HG03045 (cell line): Measurements from ENCODE around the gene MT1G.
"Not testable (repeated sequence)": the region's sequence is repeated elsewhere in the genome, so short reads cannot be mapped to it uniquely, and the experiment has no call there.

Experiments used
- ATAC-seq: cut with Tn5 transposase; IDR thresholded peaks from one replicate; pipeline ENCODE4 v1.9.1; 2021; ENCODE audit warnings: mild to moderate bottlenecking, moderate library complexity; ENCODE audit not compliant: unreplicated experiment

Gene MT1G

DNA sequence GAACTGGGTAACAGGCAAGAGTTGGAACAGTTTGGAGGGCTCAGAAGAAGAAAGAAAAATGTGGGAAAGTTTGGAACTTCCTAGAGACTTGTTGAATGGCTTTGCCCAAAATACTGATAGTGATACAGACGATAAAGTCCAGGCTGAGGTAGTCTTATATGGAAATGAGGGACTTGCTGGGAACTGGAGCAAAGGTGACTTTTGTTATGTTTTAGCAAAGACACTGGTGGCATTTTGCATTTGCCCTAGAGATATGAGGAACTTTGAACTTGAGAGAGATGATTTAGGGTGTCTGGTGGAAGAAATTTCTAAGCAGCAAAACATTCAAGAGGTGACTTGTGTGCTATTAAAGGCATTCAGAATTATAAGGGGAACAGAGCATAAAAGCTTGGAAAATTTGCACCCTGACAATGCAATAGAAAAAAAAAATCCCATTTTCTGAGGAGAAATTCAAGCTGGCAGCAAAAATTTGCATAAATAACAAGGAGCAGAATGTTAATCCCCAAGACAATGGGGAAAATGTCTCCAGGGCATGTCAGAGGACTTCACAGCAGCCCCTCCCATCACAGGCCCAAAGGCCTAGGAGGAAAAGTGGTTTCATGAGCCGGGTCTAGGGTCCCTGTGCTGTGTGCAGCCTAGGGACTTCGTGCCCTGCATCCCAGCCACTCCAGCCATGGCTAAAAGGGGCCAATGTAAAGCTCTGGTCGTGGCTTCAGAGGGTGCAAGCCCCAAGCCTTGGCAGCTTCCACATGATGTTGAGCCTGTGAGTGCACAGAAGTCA lies 46.0 kb downstream of the MT1G start:
- ATAC-seq, result not testable (repeated sequence)

DNA sequence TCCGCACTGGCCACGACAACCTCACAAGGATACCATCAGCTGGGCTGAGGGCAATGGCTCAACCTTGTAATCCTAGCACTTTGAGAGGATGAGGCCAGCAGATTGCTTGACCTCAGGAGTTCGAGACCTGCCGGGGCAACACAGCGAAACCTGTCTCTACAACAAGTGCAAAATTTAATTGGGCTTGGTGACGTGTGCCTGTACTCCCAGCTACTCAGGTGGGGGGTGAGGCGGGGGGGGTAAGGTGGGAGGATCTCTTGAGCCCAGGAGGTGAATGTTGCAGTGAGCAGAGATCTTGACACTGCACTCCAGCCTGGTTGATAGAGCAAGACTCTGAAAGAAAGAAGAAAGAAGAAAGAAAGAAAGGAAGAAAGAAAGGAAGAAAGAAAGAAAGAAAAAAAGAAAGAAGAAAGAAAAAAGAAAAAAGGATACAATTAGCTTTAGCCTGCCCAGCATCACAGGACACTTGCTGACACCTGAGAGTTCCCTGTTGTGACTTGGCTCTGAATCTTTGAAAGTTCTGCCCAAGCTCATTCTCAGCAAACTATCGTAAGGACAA lies 47.4 kb downstream of the MT1G start:
- ATAC-seq, result no peak

DNA sequence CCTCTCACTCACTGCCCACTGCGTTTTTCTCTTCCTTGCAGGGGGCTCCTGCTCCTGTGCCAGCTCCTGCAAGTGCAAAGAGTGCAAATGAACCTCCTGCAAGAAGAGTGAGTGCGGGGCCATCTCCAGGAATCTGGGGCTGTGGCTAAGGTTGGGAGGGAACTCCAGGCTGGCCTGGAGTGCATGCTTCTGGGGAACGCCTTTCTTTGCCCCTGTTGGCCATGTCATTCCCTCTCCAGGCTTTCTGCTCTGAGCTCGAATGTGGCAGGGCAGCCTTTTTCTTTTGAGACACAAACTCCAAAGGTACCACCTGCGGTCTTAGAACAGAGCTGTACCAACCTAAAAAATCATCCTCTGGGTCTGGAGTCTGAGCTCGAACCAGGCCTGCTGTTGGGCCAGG lies 49.7 kb downstream of the MT1G start:
- ATAC-seq, result no peak

DNA sequence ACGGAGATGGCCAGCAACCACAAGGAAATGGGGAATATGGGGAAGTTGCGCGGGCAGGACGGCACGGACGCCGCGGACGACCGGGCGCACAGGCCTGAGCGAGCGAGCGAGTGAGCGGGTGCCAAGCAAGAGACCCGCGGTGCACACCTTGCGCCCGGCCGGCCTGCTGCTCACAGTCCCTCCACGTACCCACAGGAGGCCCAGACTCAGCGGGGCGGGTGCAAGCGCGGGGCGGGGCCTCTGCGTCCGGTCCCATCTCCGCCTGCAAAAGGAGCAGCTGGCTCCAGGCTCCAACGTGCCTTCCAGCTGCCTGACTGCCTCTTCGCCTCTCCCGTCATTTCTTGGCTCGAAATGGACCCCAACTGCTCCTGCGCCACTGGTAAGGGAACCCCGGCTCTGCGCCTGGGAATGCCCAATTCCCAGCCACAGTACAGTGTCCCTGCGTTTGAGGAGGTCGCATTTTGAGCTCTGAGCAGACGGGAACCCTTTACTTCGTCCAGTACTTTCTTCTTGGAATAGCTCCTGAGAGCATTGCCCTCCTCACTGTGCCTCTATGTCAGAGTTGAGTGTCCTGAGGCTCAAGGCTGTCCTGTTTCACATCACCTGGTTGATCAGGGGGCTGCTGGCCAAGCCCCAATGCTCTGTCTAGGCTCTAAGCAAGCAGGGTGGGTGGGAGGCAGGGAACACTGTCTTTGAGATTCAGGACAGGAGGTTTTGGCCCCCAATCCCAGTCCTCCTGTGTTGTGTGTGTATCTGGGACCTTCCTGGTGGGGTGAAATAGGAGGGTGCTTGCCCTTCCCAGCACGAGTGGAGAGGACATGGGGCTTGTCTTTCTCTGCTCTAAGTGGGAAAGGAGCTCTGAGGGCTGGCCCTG lies 50.4 kb downstream of the MT1G start:
- ATAC-seq, result no peak
